ENCODE results near the gene TMEM221.
A peak's percentile ranks its signal among the peaks of the same experiment; 100 is the strongest.

The TMEM221 gene

DNA sequence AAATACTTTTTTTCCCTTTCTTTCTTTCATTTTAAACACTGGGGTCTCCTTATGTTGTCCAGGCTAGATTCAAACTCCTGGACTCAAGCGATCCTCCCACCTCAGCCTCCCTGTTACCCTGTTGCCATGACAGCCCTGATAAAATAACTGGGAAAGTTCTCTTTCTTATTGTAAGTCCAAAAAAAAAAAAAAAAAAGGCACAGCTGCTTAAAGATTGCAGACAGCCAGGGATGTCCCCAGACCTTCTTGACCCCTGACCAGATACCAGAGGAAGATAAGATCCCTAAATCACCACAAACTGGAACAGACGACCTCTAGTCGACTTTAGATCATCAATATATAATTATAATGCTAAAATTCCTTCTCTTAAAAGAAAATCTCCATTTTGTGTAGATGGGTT lies 29.8 kb downstream of the TMEM221 start:
- Histone ChIP-seq H3K27ac (ENCODE audit: low read depth, low read length) (peak overlapping the region; percentile 75), H3K36me3 (ENCODE audit: insufficient read depth, low read length) (no peaks in the 10 kb centered on the region), H2AFZ (ENCODE audit: low read length, unreplicated experiment) (peak overlapping the region; percentile 87), H3K27me3 (ENCODE audit: insufficient read depth, low read length) (no peaks in the 10 kb centered on the region), H3K4me3 (ENCODE audit: low read depth, low read length) (peak overlapping the region; percentile 93), H3K4me1 (ENCODE audit: control insufficient read depth, insufficient read depth, low read length, unreplicated experiment) (peaks cover 5% of the 10 kb centered on the region), H3K79me2 (ENCODE audit: control insufficient read depth, insufficient read depth, low read length, unreplicated experiment) (no peaks in the 10 kb centered on the region)

DNA sequence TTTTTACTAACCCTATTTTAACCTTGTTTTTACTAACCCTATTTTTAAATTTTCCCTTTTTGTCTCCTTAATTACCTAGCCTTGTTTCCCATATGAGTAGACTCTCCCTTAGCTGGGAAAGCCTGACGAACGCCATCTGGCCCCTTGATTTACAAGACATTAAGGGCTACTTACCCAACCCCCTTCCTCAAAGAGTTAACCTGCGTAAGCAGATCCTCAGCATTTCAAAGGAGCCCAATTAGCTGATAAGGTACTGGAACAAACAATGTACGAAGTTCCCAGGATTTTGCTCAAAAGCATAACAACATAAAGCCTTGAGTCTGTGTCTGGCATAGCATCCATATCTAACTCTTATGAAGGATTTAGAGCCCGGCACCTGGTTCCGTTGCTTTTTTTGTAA lies 33.3 kb downstream of the TMEM221 start:
- H3K27ac ChIP-seq (ENCODE audit: low read depth, low read length): no peak overlapping the region
- peaks cover 5% of the 10 kb centered on the region for H3K4me1 ChIP-seq (ENCODE audit: control insufficient read depth, insufficient read depth, low read length, unreplicated experiment)
- H3K4me3 ChIP-seq (ENCODE audit: low read depth, low read length): no peak overlapping the region
- no peak overlapping the region for H2AFZ ChIP-seq (ENCODE audit: low read length, unreplicated experiment)
- no peaks in the 10 kb centered on the region for H3K79me2 ChIP-seq (ENCODE audit: control insufficient read depth, insufficient read depth, low read length, unreplicated experiment)
- H3K27me3 ChIP-seq (ENCODE audit: insufficient read depth, low read length): no peaks in the 10 kb centered on the region
- H3K36me3 ChIP-seq (ENCODE audit: insufficient read depth, low read length): no peaks in the 10 kb centered on the region

DNA sequence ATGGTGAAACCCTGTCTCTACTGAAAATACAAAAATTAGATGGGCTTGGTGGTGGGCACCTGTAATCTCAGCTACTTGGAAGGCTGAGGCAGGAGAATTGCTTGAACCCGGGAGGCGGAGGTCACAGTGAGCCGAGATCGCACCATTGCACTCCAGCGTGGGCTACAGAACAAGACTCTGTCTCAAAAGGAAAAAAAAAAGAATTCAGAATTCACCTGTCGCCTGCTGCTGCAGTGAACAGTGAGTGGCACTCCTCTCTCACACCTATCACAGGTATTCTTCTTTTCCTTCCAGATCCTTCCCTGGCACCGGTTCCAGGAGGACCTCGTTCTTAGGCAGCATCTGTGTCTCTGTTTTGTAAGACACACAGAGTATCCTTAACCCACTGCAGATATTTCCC lies 34.4 kb downstream of the TMEM221 start:
- Histone ChIP-seq H3K27me3 (ENCODE audit: insufficient read depth, low read length) (no peaks in the 10 kb centered on the region), H3K4me1 (ENCODE audit: control insufficient read depth, insufficient read depth, low read length, unreplicated experiment) (peaks cover 5% of the 10 kb centered on the region), H3K27ac (ENCODE audit: low read depth, low read length) (no peak overlapping the region), H3K79me2 (ENCODE audit: control insufficient read depth, insufficient read depth, low read length, unreplicated experiment) (no peaks in the 10 kb centered on the region), H2AFZ (ENCODE audit: low read length, unreplicated experiment) (no peak overlapping the region), H3K4me3 (ENCODE audit: low read depth, low read length) (no peak overlapping the region), H3K36me3 (ENCODE audit: insufficient read depth, low read length) (no peaks in the 10 kb centered on the region)

DNA sequence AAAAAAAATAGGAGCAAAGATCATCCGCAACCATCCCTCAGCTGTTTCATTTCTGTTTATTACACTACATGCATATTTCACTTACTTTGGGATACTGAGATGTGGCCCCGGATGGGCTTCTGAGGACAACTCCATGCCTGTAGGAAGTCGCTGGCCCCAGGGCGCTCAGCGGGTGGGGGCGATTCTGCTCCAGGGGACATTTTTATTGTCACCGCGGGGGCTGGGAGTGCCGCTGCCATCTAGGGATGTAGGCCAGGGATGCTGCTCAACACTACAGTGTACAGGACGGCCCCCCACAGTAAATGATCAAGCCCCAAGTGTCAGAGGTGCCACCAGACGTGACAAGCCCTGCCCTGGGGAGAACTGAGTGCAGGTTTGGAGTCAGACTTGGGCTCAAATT lies 36.7 kb downstream of the TMEM221 start:
- H3K4me3 ChIP-seq (ENCODE audit: low read depth, low read length): no peak overlapping the region
- H3K4me1 ChIP-seq (ENCODE audit: control insufficient read depth, insufficient read depth, low read length, unreplicated experiment): peaks cover 3% of the 10 kb centered on the region
- H2AFZ ChIP-seq (ENCODE audit: low read length, unreplicated experiment): no peak overlapping the region
- H3K79me2 ChIP-seq (ENCODE audit: control insufficient read depth, insufficient read depth, low read length, unreplicated experiment): peaks cover 3% of the 10 kb centered on the region
- H3K27me3 ChIP-seq (ENCODE audit: insufficient read depth, low read length): no peaks in the 10 kb centered on the region
- no peak overlapping the region for H3K27ac ChIP-seq (ENCODE audit: low read depth, low read length)
- H3K36me3 ChIP-seq (ENCODE audit: insufficient read depth, low read length): no peaks in the 10 kb centered on the region

DNA sequence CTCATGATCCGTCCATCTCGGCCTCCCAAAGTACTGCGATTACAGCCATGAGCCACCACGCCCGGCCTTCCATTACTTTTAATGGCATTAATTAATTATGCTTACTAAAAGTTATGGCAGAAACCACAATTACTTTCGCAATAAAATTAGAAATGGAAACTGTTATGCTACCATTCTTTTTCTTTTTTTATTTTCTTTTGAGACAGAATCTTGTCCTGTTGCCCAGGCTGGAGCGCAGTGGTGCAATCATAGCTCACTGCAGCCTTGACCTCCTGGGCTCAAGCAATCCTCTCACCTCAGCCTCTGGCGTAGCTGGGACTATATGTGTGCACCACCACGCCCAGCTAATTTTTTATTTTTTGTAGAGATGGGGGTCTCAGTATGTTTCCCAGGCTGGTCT lies 38.5 kb downstream of the TMEM221 start:
- Histone ChIP-seq H3K36me3 (ENCODE audit: insufficient read depth, low read length) (no peaks in the 10 kb centered on the region), H3K27ac (ENCODE audit: low read depth, low read length) (no peak overlapping the region), H3K4me3 (ENCODE audit: low read depth, low read length) (no peak overlapping the region), H2AFZ (ENCODE audit: low read length, unreplicated experiment) (no peak overlapping the region), H3K79me2 (ENCODE audit: control insufficient read depth, insufficient read depth, low read length, unreplicated experiment) (peaks cover 21% of the 10 kb centered on the region), H3K27me3 (ENCODE audit: insufficient read depth, low read length) (no peaks in the 10 kb centered on the region), H3K4me1 (ENCODE audit: control insufficient read depth, insufficient read depth, low read length, unreplicated experiment) (peaks cover 15% of the 10 kb centered on the region)

DNA sequence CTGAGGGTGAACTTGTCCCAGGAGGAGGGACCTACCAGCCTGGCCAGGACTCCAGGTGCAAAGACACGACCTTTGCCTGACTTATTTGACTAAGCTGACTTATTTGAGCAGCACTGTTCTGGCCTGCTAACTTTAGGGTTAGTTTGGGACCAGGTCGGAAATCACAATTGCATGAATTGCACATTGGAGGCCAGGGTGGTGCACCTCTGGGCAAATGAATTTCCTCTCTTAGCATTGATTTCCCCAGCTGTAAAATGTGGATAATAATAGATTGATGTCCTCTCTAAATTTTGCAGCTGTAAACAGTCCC lies 41.6 kb downstream of the TMEM221 start:
- Histone ChIP-seq H3K79me2 (ENCODE audit: control insufficient read depth, insufficient read depth, low read length, unreplicated experiment) (peaks cover 36% of the 10 kb centered on the region), H2AFZ (ENCODE audit: low read length, unreplicated experiment) (no peak overlapping the region), H3K4me1 (ENCODE audit: control insufficient read depth, insufficient read depth, low read length, unreplicated experiment) (peaks cover 15% of the 10 kb centered on the region), H3K36me3 (ENCODE audit: insufficient read depth, low read length) (peaks cover 3% of the 10 kb centered on the region; the same call in 1 of the 2 replicates), H3K27ac (ENCODE audit: low read depth, low read length) (peak overlapping the region; percentile 83; the same call in 1 of the 2 replicates), H3K27me3 (ENCODE audit: insufficient read depth, low read length) (no peaks in the 10 kb centered on the region), H3K4me3 (ENCODE audit: low read depth, low read length) (peak overlapping the region; percentile 84)

DNA sequence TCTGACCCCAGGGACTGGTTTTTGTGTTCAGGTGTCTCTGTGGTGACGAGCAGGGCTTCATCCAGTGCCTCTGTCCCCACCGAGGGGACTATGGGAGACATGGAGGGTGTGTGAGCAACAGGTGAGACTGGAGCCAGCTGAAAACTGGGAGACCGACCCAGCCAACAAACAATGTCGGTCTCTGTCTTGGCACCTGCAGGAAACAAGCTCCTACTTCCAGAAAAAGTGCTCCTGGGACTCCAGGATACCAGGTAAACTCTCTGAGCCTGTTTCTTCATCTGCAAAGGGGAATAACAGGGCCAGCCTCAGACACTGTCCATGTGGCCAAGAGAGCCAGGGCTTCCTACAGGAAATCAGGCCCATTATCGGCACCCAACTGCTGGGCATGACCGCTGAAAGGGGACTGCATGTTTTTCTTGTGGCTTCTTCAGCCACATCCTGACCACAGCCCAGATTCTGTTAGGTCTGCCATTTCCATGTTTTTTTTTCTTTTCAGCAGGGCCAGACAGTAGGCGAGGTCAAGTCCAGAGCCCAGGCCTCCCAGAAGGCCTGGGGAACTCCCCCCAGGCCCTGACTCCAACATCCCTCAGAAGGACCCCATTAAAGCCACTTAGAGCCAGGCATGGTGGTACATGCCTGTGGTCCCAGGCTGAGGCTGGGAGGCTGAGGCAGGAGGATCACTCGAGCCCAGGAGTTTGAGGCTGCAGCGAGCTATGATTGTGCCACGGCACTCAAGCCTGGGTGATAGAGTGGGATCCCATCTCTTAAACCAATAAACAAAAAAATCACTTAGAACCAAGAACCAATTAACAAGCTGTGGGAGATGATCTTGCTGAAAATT lies 42.2 kb downstream of the TMEM221 start:
- peak overlapping the region; percentile 60 for H2AFZ ChIP-seq (ENCODE audit: low read length, unreplicated experiment)
- peaks cover 3% of the 10 kb centered on the region; the same call in 1 of the 2 replicates for H3K36me3 ChIP-seq (ENCODE audit: insufficient read depth, low read length)
- peak overlapping the region; percentile 84 for H3K4me3 ChIP-seq (ENCODE audit: low read depth, low read length)
- peaks cover 36% of the 10 kb centered on the region for H3K79me2 ChIP-seq (ENCODE audit: control insufficient read depth, insufficient read depth, low read length, unreplicated experiment)
- H3K27ac ChIP-seq (ENCODE audit: low read depth, low read length): peak overlapping the region; percentile 83
- H3K4me1 ChIP-seq (ENCODE audit: control insufficient read depth, insufficient read depth, low read length, unreplicated experiment): peaks cover 15% of the 10 kb centered on the region
- H3K27me3 ChIP-seq (ENCODE audit: insufficient read depth, low read length): no peaks in the 10 kb centered on the region

DNA sequence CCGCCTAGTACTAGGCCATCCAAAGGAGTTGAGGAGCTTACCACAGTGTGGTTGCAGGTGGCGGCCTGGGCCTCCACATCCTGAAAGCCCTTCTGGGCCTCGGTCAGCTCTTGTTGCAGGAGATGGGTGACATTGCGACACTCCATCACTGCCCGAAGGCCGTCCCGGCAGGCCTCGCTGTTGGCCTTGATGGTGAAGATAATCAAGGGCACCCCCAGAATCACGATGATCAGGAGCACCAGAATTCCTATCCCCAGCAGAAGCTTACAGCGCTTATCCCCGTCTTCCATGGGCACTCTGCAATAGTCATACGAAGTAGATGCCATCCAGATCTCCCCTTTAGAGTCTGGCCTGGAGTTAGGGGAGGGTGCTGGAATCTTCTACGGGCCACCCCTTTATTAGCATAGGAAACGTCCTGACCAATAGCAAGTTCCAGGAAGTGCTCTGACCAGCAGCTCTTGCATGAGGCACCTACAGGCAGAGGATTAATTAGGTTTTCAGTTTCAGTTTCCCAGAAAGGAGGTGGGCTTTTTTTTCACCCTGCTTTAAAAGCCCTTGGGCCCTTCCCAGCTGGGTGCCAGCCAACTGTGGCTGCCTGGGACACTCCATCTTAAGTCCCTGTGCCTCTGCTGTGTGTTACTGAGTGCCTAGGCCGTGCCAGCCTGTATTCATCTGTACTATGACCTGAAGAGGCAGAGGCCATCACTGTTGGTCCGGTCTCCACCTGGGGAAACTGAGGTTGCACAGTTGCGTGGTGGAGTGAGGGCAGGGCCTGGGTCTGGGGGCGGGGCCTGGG lies 43.0 kb downstream of the TMEM221 start, which contains the start of gene BST2:
Gene BST2, minus strand, starts transcription at position 381 of the 796 bp plus-strand sequence. Its CDS starts 55 bp downstream, at position 326.
- Histone ChIP-seq H3K27ac (ENCODE audit: low read depth, low read length) (peak within 1 kb of the TSS; percentile 83), H2AFZ (ENCODE audit: low read length, unreplicated experiment) (peak within 1 kb of the TSS; percentile 60), H3K36me3 (ENCODE audit: insufficient read depth, low read length) (peaks cover 3% of the 10 kb centered on the region; the same call in 1 of the 2 replicates), H3K27me3 (ENCODE audit: insufficient read depth, low read length) (no peaks in the 10 kb centered on the region), H3K4me1 (ENCODE audit: control insufficient read depth, insufficient read depth, low read length, unreplicated experiment) (peaks cover 15% of the 10 kb centered on the region), H3K4me3 (ENCODE audit: low read depth, low read length) (peak within 1 kb of the TSS; percentile 84), H3K79me2 (ENCODE audit: control insufficient read depth, insufficient read depth, low read length, unreplicated experiment) (peaks cover 36% of the 10 kb centered on the region)

DNA sequence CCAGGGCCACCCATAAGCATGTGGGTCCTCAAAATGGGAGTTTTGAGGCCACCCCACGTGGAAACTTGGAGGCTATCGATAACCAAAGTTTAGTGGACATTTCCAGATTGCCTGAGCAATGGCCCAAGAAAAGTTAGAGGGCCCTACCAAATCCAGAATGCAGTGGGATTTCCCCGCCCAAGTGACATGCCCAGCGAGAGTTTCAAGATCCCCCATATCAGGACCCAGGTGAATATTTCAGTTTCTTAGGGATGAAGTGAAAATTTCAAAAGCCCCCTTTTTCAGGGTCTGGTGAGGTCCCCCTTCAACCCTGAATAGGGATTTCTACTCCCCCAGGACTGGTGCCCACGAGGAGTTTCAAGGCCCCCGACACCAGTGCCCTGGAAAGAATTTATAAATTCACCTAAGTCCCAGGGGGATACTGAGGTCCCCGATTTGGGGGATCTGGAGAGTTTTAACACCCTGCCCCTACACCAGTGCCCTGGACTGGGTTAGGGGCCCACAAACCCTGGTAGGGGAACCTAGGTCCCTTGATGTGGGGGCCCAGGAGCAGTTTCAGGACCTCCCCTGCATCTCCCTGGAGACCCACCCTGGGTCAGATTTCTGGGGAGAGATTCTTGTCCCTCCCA lies 43.7 kb downstream of the TMEM221 start:
- H3K27ac ChIP-seq (ENCODE audit: low read depth, low read length): peak overlapping the region; percentile 83

DNA sequence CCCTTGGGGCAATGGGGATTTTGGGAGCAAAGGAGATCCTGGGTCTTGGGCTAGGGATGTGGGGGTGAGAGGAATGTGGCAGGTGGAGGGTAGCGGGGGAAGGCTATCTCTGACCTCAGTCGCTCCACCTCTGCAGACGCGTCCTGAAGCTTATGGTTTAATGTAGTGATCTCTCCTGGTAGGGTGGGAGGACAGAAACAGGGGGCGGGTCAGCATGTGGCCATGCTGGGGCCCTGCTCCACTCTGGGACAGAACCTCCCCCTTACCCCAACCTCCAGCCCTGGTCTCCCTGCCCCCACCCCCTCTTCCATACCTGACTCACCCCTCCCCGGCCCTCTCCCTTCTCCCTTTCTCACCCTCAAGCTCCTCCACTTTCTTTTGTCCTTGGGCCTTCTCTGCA lies 44.5 kb downstream of the TMEM221 start:
- Histone ChIP-seq H2AFZ (ENCODE audit: low read length, unreplicated experiment) (no peak overlapping the region), H3K27ac (ENCODE audit: low read depth, low read length) (peak overlapping the region; percentile 83; the same call in 1 of the 2 replicates), H3K36me3 (ENCODE audit: insufficient read depth, low read length) (peaks cover 3% of the 10 kb centered on the region; the same call in 1 of the 2 replicates), H3K4me3 (ENCODE audit: low read depth, low read length) (peak overlapping the region; percentile 84), H3K27me3 (ENCODE audit: insufficient read depth, low read length) (no peaks in the 10 kb centered on the region), H3K4me1 (ENCODE audit: control insufficient read depth, insufficient read depth, low read length, unreplicated experiment) (peaks cover 15% of the 10 kb centered on the region), H3K79me2 (ENCODE audit: control insufficient read depth, insufficient read depth, low read length, unreplicated experiment) (peaks cover 36% of the 10 kb centered on the region)

More for the DNA sequence above, 43.7 kb downstream of the TMEM221 start:
- Histone ChIP-seq H3K79me2 (ENCODE audit: control insufficient read depth, insufficient read depth, low read length, unreplicated experiment) (peaks cover 36% of the 10 kb centered on the region), H3K27me3 (ENCODE audit: insufficient read depth, low read length) (no peaks in the 10 kb centered on the region), H3K4me1 (ENCODE audit: control insufficient read depth, insufficient read depth, low read length, unreplicated experiment) (peaks cover 15% of the 10 kb centered on the region), H3K4me3 (ENCODE audit: low read depth, low read length) (peak overlapping the region; percentile 84), H3K36me3 (ENCODE audit: insufficient read depth, low read length) (peaks cover 3% of the 10 kb centered on the region; the same call in 1 of the 2 replicates), H2AFZ (ENCODE audit: low read length, unreplicated experiment) (no peak overlapping the region)

Data from ACC112 (cell line).